ENCODE measurements around the gene SBF2.

Gene SBF2

GRCh38 chr11:9804419-9804902 lies 489.6 kb downstream of the SBF2 start:
- in situ Hi-C loops (cut with HindIII; ENCODE audit: low sequenced_read_pairs), result no loop called here
- TF ChIP-seq, protein P1, sequence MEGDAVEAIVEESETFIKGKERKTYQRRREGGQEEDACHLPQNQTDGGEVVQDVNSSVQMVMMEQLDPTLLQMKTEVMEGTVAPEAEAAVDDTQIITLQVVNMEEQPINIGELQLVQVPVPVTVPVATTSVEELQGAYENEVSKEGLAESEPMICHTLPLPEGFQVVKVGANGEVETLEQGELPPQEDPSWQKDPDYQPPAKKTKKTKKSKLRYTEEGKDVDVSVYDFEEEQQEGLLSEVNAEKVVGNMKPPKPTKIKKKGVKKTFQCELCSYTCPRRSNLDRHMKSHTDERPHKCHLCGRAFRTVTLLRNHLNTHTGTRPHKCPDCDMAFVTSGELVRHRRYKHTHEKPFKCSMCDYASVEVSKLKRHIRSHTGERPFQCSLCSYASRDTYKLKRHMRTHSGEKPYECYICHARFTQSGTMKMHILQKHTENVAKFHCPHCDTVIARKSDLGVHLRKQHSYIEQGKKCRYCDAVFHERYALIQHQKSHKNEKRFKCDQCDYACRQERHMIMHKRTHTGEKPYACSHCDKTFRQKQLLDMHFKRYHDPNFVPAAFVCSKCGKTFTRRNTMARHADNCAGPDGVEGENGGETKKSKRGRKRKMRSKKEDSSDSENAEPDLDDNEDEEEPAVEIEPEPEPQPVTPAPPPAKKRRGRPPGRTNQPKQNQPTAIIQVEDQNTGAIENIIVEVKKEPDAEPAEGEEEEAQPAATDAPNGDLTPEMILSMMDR (IDR thresholded peaks at IDR 0.05; ENCODE audit: low read depth, low read length), result no peak
- no peak for DNase-seq (ENCODE audit: low read depth, low spot score)

DNA sequence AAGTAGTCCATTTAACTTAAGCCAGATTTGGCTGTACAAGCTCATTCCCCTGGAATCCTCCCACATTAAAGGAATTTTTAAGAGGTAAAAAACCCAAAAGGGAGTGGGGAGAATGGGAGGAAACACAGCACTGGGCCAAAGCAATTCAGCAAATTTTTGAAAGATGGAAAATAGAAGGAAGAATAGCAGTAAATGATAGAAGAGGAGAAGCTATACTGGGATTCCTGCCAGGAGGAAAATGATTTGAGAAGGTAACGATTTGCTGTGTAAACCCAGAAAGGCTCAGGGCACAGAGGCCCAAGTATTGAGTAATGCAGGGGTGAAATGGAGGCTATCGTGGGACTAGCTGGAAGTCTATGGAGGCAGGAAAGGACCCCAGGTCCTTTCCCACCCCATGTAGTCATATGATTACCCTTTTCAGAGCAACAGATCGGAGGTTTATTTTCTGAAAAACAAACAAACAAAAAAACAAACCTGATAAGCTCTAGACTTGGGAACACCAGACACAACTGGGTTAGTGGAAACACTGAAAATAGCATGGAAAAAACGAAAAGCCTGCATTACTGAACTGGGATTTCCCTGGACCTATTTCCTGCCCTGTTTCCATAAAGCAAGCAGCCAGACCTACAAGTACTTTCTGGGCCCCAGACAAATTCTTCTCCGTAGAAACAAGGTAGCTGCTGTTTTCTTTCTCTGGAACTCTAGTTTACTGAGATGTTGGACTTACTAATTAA lies 490.2 kb downstream of the SBF2 start:
- in situ Hi-C loops (cut with HindIII; ENCODE audit: low sequenced_read_pairs), result no loop called here
- no peak overlapping the region for H3K4me3 ChIP-seq (ENCODE audit: low read depth, low read length)
- TF ChIP-seq, protein P1 (IDR thresholded peaks at IDR 0.05; ENCODE audit: low read depth, low read length), result no peak
- DNase-seq (ENCODE audit: low read depth, low spot score), result no peak

More at GRCh38 chr11:9804419-9804902, 489.6 kb downstream of the SBF2 start:
- H3K4me3 ChIP-seq (ENCODE audit: low read depth, low read length), result no peak overlapping the region

DNA sequence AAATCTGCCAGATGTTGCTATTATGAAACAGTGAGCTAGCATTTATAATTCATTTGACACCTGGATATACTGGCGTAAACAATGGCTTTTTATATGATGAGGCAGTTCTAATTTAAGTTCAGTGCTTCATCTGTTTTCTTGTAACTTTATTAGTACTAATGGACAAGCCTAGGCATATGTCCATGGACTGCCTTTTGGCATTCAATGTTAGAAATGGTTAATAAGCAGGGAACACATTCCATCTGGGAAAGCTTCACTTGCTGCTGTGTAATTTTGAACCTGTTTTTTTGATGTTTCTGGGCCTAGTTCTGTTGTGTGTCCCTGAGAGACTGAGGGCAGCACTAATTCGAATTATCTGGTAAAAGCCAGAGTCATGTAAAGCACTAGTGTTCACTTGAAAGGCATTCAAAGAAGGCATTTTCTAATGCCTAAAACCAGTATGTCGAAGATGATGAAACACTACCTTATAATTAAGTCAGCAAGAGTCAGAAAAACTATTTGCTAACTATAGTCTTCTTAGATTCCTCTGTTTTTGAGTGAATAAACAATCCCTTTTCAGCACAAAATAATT lies 491.6 kb downstream of the SBF2 start:
- peak; percentile 83 for DNase-seq (ENCODE audit: low read depth, low spot score)

GRCh38 chr11:9799886-9800285 lies 494.1 kb downstream of the SBF2 start:
- H3K4me3 ChIP-seq (ENCODE audit: low read depth, low read length), result no peak overlapping the region
- DNase-seq (ENCODE audit: low read depth, low spot score), result no peak
- in situ Hi-C loops (cut with HindIII; ENCODE audit: low sequenced_read_pairs), result no loop called here
- TF ChIP-seq, protein P1 (IDR thresholded peaks at IDR 0.05; ENCODE audit: low read depth, low read length), result no peak

More for the DNA sequence above, 491.6 kb downstream of the SBF2 start:
- H3K4me3 ChIP-seq (ENCODE audit: low read depth, low read length), result no peak overlapping the region
- in situ Hi-C loops (cut with HindIII; ENCODE audit: low sequenced_read_pairs), result no loop called here
- TF ChIP-seq, protein P1 (IDR thresholded peaks at IDR 0.05; ENCODE audit: low read depth, low read length), result no peak

GRCh38 chr11:9797300-9797699 lies 496.7 kb downstream of the SBF2 start:
- TF ChIP-seq, protein P1 (IDR thresholded peaks at IDR 0.05; ENCODE audit: low read depth, low read length), result no peak
- in situ Hi-C loops (cut with HindIII; ENCODE audit: low sequenced_read_pairs), result no loop called here
- no peak for DNase-seq (ENCODE audit: low read depth, low spot score)
- no peak overlapping the region for H3K4me3 ChIP-seq (ENCODE audit: low read depth, low read length)

DNA sequence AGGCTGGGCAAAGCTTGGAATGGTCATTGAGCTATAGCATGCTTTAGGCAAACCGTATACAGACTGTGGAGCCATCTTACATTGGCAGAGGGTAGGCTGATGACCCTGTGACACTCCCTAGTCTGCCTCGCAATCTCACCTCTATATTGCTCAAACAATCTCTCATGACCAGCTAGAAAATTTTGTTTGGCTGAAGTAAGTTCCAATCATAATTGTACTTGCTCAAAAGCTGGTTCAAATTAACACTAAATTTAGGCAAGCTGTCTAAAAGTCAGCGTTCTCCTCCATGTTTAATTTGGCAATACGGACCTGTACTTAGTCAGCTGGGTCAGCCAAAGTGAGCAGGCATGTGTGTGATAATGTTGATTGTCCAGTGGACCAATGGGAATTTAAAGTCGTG lies 497.2 kb downstream of the SBF2 start:
- no peak for DNase-seq (ENCODE audit: low read depth, low spot score)
- in situ Hi-C loops (cut with HindIII; ENCODE audit: low sequenced_read_pairs), result no loop called here
- H3K4me3 ChIP-seq (ENCODE audit: low read depth, low read length), result no peak overlapping the region
- TF ChIP-seq, protein P1 (IDR thresholded peaks at IDR 0.05; ENCODE audit: low read depth, low read length), result no peak

Data from astrocyte of the spinal cord (primary cell).